Sigmoid colon (tissue), 4 donors: Measurements from ENCODE around the gene TPCN1.

Experiments used
- EP300 ChIP-seq, 4 donors: sonication (generic); formaldehyde crosslinking; IDR thresholded peaks; one replicate each; pipeline ENCODE4 v1.6.1; 2017; ENCODE audit warnings: antibody characterized with exemption in 4 of 4
- POLR2A ChIP-seq, 2 donors: fragments of 450-650 bp; IDR thresholded peaks; one replicate each; pipeline ENCODE4 v1.6.1; 2016; ENCODE audit warnings: antibody characterized with exemption in 2 of 2, mild to moderate bottlenecking in 2 of 2, moderate library complexity in 2 of 2
- TF ChIP-seq, protein P1 (sequence below), 4 experiments: fragments of 450-650 bp in 3 of 4; fragments of 200-600 bp in 1 of 4; IDR thresholded peaks; one replicate each; pipeline ENCODE4 v1.5.1; 2016 to 2019; ENCODE audit warnings: antibody characterized with exemption in 4 of 4, mild to moderate bottlenecking in 3 of 4, moderate library complexity in 2 of 4

- TF ChIP-seq, protein P1, sequence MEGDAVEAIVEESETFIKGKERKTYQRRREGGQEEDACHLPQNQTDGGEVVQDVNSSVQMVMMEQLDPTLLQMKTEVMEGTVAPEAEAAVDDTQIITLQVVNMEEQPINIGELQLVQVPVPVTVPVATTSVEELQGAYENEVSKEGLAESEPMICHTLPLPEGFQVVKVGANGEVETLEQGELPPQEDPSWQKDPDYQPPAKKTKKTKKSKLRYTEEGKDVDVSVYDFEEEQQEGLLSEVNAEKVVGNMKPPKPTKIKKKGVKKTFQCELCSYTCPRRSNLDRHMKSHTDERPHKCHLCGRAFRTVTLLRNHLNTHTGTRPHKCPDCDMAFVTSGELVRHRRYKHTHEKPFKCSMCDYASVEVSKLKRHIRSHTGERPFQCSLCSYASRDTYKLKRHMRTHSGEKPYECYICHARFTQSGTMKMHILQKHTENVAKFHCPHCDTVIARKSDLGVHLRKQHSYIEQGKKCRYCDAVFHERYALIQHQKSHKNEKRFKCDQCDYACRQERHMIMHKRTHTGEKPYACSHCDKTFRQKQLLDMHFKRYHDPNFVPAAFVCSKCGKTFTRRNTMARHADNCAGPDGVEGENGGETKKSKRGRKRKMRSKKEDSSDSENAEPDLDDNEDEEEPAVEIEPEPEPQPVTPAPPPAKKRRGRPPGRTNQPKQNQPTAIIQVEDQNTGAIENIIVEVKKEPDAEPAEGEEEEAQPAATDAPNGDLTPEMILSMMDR (IDR thresholded peaks at IDR 0.05) = no peak
- TF ChIP-seq EP300 (IDR thresholded peaks at IDR 0.05) = no peak
- no peak for TF ChIP-seq POLR2A (IDR thresholded peaks at IDR 0.05)
Observed at GRCh38 chr12:113318046-113318656, 96.9 kb downstream of the TPCN1 start.
